Measurements from ENCODE around the gene PPM1H.

- TF ChIP-seq CTCF (IDR thresholded peaks at IDR 0.05): no peak
- TF ChIP-seq RFX5 (IDR thresholded peaks at IDR 0.05; ENCODE audit: low read length): no peak
- TF ChIP-seq SIN3A (IDR thresholded peaks at IDR 0.05; ENCODE audit: borderline replicate concordance, low read depth, low read length): no peak
- no peak for TF ChIP-seq TAF1 (IDR thresholded peaks at IDR 0.05; ENCODE audit: borderline replicate concordance, low read depth, low read length)
- TF ChIP-seq USF1 (IDR thresholded peaks at IDR 0.05; ENCODE audit: borderline replicate concordance, low read depth): no peak
- TF ChIP-seq EP300 (IDR thresholded peaks at IDR 0.05; ENCODE audit: borderline replicate concordance in 1 of 2, low read depth in 1 of 2, low read length in 1 of 2): no peak
- TF ChIP-seq TEAD4 (IDR thresholded peaks at IDR 0.05; ENCODE audit: borderline replicate concordance, insufficient read depth): no peak
- no peak for TF ChIP-seq MXI1 (IDR thresholded peaks at IDR 0.05; ENCODE audit: low read depth, low read length)
- no peak for TF ChIP-seq RCOR1 (IDR thresholded peaks at IDR 0.05; ENCODE audit: low read length)
- no peak for TF ChIP-seq REST (IDR thresholded peaks at IDR 0.05; ENCODE audit: low read depth, low read length)
- no peak for TF ChIP-seq POLR2AphosphoS5 (IDR thresholded peaks at IDR 0.05; ENCODE audit: low read depth, low read length)
- no peak for TF ChIP-seq CHD2 (IDR thresholded peaks at IDR 0.05; ENCODE audit: low read length, partially characterized antibody)
- TF ChIP-seq FOXJ3 (CRISPR knock-in tag; IDR thresholded peaks at IDR 0.05): no peak
- TF ChIP-seq FOSL2 (IDR thresholded peaks at IDR 0.05; ENCODE audit: borderline replicate concordance, low read depth): no peak
These were observed 209.2 kb downstream of the PPM1H start for GRCh38 chr12:62725781-62726180.
